ENCODE measurements around the gene OR2H1.

Gene OR2H1

DNA sequence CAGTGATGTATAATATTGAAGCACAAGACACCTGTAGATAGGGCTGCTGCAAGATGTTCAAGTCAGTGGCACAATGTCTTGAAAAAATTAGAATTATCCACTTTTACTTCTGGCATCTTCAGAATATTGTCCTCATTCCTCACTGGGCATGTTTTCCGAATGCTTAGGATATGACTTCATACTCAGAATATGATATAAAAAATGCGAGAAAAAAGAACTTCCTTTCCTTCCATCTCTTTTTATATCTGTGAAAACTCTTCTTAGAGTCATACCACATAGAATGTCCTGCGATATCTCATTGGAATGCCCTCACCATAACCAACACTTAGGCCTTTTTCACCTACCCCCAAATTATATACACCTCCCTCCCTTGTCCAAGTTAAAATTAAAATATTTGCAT is 26.2 kb downstream of the OR2H1 start:
- TF ChIP-seq, protein P1, sequence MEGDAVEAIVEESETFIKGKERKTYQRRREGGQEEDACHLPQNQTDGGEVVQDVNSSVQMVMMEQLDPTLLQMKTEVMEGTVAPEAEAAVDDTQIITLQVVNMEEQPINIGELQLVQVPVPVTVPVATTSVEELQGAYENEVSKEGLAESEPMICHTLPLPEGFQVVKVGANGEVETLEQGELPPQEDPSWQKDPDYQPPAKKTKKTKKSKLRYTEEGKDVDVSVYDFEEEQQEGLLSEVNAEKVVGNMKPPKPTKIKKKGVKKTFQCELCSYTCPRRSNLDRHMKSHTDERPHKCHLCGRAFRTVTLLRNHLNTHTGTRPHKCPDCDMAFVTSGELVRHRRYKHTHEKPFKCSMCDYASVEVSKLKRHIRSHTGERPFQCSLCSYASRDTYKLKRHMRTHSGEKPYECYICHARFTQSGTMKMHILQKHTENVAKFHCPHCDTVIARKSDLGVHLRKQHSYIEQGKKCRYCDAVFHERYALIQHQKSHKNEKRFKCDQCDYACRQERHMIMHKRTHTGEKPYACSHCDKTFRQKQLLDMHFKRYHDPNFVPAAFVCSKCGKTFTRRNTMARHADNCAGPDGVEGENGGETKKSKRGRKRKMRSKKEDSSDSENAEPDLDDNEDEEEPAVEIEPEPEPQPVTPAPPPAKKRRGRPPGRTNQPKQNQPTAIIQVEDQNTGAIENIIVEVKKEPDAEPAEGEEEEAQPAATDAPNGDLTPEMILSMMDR (IDR thresholded peaks at IDR 0.05; ENCODE audit: low read depth, low read length): no peak
- H3K4me3 ChIP-seq (ENCODE audit: low read depth, low read length): no peak overlapping the region

DNA sequence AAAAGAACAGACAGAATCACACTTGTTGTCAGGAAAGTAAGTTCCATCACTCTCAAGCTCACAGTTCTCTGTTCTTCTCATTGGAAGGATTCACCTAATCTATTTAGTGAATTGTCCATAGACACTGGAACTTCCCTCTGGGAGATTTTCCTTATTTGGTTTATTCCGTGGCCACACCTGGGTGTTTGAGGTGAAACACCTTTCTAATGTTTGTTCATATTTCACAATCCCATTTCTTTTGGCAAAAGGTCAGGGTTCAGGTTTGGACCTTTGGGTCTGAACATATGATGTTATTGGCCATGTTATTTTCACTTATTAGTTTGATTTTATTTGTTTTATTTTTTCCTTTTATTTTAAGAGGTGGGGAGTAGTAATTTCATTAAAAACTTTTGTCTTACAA is 26.8 kb downstream of the OR2H1 start:
- TF ChIP-seq, protein P1 (IDR thresholded peaks at IDR 0.05; ENCODE audit: low read depth, low read length): no peak
- no peak overlapping the region for H3K4me3 ChIP-seq (ENCODE audit: low read depth, low read length)

DNA sequence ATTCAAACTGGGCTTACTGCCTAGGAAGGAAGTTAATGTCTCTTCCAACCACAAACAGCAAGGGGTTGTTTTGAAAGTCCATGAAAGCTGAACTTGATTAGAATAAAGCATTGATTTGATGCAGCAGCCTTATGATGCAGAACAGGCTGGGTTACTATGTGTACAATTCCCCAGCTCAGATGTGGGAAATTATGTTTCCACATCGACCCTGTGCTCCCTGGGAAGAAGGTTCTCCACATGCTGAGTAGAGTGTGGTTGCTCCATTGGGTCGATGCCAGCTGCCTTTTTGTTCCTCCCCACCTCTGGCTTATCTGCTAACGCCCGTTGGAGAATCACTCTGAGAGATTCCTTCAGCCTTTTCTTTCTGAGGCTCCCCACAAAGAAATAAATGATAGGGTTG is 29.6 kb downstream of the OR2H1 start:
- H3K4me3 ChIP-seq (ENCODE audit: low read depth, low read length): no peak overlapping the region
- TF ChIP-seq, protein P1 (IDR thresholded peaks at IDR 0.05; ENCODE audit: low read depth, low read length): no peak

DNA sequence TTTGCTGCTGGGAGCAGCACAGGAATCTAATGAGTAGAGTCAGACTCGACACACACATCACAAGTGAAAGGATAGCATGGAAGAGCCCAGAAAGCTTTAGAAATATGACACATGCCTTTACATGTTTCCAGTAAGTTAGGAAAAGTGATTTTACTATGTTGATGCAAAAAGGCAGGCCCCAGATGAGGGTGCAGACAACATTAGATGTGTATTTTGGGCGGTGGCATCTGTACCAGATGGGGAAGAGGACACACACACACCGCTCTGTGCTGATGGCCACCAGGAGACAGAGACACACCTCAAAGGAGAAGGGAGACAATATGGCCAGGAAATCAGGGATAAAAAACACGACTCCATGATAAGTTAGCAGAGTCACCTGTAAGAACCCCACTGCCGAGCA is 30.2 kb downstream of the OR2H1 start:
- TF ChIP-seq, protein P1 (IDR thresholded peaks at IDR 0.05; ENCODE audit: low read depth, low read length): no peak
- H3K4me3 ChIP-seq (ENCODE audit: low read depth, low read length): no peak overlapping the region

DNA sequence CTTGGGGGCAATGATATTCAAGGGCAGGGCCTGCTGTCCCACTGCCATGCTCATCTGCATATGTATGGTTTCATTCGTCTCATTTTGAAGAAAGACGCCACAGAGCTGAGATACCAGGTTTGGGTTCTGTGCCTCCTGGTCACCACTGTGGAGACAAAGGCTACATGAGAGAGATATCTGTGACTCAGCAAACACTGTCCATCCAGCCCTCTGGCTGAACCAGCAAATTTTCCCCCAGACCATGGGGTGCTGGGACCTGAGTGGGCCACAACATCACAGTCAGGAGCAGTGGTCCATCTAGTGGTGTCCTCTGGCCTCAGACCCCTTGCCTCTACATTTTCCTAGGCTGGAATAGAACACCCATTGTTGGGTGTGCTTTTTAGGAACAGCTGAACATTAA is 30.7 kb downstream of the OR2H1 start, which contains the start of gene MAS1L:
Gene MAS1L, minus strand, starts transcription at position 297 of the 400 bp plus-strand sequence. Its CDS starts 54 bp downstream, at position 243.
- TF ChIP-seq, protein P1 (IDR thresholded peaks at IDR 0.05; ENCODE audit: low read depth, low read length): no peak
- no peak within 1 kb of the TSS for H3K4me3 ChIP-seq (ENCODE audit: low read depth, low read length)

DNA sequence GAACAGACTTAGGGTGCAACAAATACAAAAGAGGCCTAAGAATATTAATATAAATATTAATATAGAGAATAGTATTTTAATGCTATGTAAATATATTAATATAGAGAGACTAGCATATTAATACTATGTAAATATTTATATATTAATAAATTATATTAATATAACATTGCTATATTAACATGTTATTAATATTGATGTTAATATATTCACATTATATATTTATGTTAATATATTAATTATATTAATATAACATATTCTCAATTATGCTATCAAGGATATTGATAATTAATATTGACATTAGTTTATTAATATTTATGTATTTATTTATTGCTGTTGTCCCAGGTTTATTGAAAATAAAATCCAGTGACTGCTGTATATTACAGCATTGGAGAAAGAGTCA is 31.9 kb downstream of the OR2H1 start:
- TF ChIP-seq, protein P1 (IDR thresholded peaks at IDR 0.05; ENCODE audit: low read depth, low read length): no peak
- no peak overlapping the region for H3K4me3 ChIP-seq (ENCODE audit: low read depth, low read length)

DNA sequence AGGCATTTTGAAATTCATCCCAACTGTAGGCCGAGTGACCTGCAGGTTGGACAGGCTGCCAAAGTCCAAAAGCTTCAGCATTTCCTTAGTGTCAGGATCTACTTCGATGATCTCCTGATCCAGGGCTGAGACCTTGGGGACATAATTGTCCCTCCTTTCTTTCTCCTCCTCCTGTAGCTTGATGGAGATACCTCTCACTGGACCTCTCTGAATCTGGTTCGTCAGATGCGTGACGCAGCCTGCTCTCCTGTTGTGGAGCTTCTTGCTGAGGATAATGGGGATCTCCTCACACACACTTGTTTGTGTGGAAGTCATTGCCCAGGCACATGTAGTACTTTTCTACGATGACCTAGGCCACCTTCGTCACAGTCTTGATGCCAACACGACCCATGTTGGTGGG is 32.3 kb downstream of the OR2H1 start:
- H3K4me3 ChIP-seq (ENCODE audit: low read depth, low read length): no peak overlapping the region
- TF ChIP-seq, protein P1 (IDR thresholded peaks at IDR 0.05; ENCODE audit: low read depth, low read length): no peak
